HepG2 (cell line): ENCODE data around the gene PDHA2. TPM values are rescaled to one million over a fixed set of nuclear protein-coding genes. Genes with fewer than 3 reads are reported as not detected.

Experiments used
- ATAC-seq: fragments of 200-7000 bp; cut with Tn5 transposase; 3 replicates; pipeline ENCODE4 v1.9.1; 2020; ENCODE audit warnings: mild to moderate bottlenecking, moderate library complexity
- BruUV-seq: library from RNA; stranded (reverse); fragments of 400-500 nt; replicated peaks from 2 replicates; lab custom pipeline; 2021; lab: Mats Ljungman, UMichigan
- CTCF ChIA-PET: fragments of 300-600 bp; formaldehyde crosslinking; extraction: SDS; loops from one replicate; lab custom pipeline; 2021; ENCODE audit warnings: low total read pairs, inconsistent platforms, low intra/inter-chr PET ratio; lab: Yijun Ruan, JAX
- POLR2A ChIA-PET: fragments of 350-600 bp; sonication (Branson Sonifier 250); formaldehyde crosslinking; loops from one replicate; lab custom pipeline; 2020; ENCODE audit warnings: antibody characterized with exemption, inconsistent platforms; lab: Yijun Ruan, JAX
- DNase-seq: peaks from one replicate; pipeline ENCODE4 v3.0.0-alpha.2; 2015; ENCODE audit warnings: low spot score
- FAIRE-seq: peaks from 3 replicates; lab custom pipeline; 2011; peaks lifted over from hg19 to GRCh38; lab: Jason Lieb, UNC
- H2AFZ ChIP-seq: one replicate; pipeline ENCODE4 v1.6.1; 2011; ENCODE audit warnings: low read length, inconsistent platforms
- H3K27ac ChIP-seq: fragments of 300-600 bp; 3 replicates; pipeline ENCODE4 v1.8.0; 2011; ENCODE audit warnings: mixed run types, mild to moderate bottlenecking, mixed read lengths, low read length, inconsistent platforms; ENCODE audit not compliant: insufficient read depth; ENCODE audit errors: extremely low read length
- H3K27me3 ChIP-seq, 2 experiments: fragments of 200-600 bp in 1 of 2; 2 replicates in 1 of 2; 3 replicates in 1 of 2; pipeline versions ENCODE4 v1.6.0 to v1.8.0; 2011; ENCODE audit warnings: low read length in 2 of 2, mild to moderate bottlenecking in 2 of 2, moderate library complexity in 2 of 2, inconsistent platforms in 1 of 2; ENCODE audit not compliant: insufficient read depth in 2 of 2, control insufficient read depth in 1 of 2
- H3K36me3 ChIP-seq, 2 experiments: fragments of 200-600 bp in 1 of 2; replicated peaks in 1 of 2; 2 replicates in 1 of 2; 3 replicates in 1 of 2; pipeline versions ENCODE4 v1.5.1 to v1.8.0; 2011; ENCODE audit warnings: low read length in 2 of 2, inconsistent platforms in 1 of 2; ENCODE audit not compliant: insufficient read depth in 2 of 2, control insufficient read depth in 1 of 2
- H3K4me1 ChIP-seq: 2 replicates; pipeline ENCODE4 v1.5.1; 2012; ENCODE audit warnings: low read length, inconsistent platforms; ENCODE audit not compliant: insufficient read depth
- H3K4me2 ChIP-seq: 2 replicates; pipeline ENCODE4 v1.6.0; 2011; ENCODE audit warnings: low read depth, low read length, inconsistent platforms
- H3K4me3 ChIP-seq, 3 experiments: fragments of 200-600 bp in 1 of 3; sonication (generic), shearing (Covaris generic) in 1 of 3; replicated peaks in 1 of 3; 2 replicates each; pipeline ENCODE4 v1.5.1; 2011 to 2016; ENCODE audit warnings: low read length in 3 of 3, inconsistent platforms in 2 of 3, low read depth in 2 of 3, mild to moderate bottlenecking in 2 of 3, control low read depth in 1 of 3, mixed read lengths in 1 of 3; ENCODE audit not compliant: insufficient read depth in 1 of 3
- H3K79me2 ChIP-seq: one replicate; pipeline ENCODE4 v1.6.1; 2011; ENCODE audit warnings: low read length, inconsistent platforms; ENCODE audit not compliant: insufficient read depth
- H3K9ac ChIP-seq: 2 replicates; pipeline ENCODE4 v1.6.0; 2011; ENCODE audit warnings: mild to moderate bottlenecking, low read depth, low read length, inconsistent platforms; ENCODE audit not compliant: insufficient read depth
- H3K9me3 ChIP-seq: 2 replicates; pipeline ENCODE4 v1.5.1; 2012; ENCODE audit warnings: mild to moderate bottlenecking, low read length
- H4K20me1 ChIP-seq: 2 replicates; pipeline ENCODE4 v1.6.0; 2011; ENCODE audit warnings: inconsistent platforms, mild to moderate bottlenecking, low read length, moderate library complexity; ENCODE audit not compliant: insufficient read depth
- BORCS8-MEF2B ChIP-seq: sonication (generic); formaldehyde crosslinking; IDR thresholded peaks from 2 replicates; pipeline ENCODE4 v1.8.0; 2022; ENCODE audit warnings: mild to moderate bottlenecking, missing genetic modification reagents
- HDAC6 ChIP-seq: fragments of 200-600 bp; sonication (generic); IDR thresholded peaks from 2 replicates; pipeline ENCODE4 v1.7.0; 2017; ENCODE audit warnings: mild to moderate bottlenecking, antibody characterized with exemption, low read length, low read depth
- IKZF4 ChIP-seq: sonication (generic); formaldehyde crosslinking; IDR thresholded peaks from 2 replicates; pipeline ENCODE4 v1.5.1; 2020; ENCODE audit warnings: borderline replicate concordance, mild to moderate bottlenecking, low read depth, missing genetic modification reagents; ENCODE audit errors: not compliant biosample characterization
- KLF16 ChIP-seq, 2 experiments: sonication (generic) in 1 of 2; formaldehyde crosslinking in 1 of 2; IDR thresholded peaks; 2 replicates each; pipeline versions ENCODE4 v1.6.1 to v1.8.0; 2016 to 2023; ENCODE audit warnings: missing genetic modification reagents in 2 of 2, missing compliant biosample characterization in 1 of 2
- MXD4 ChIP-seq: IDR thresholded peaks from 2 replicates; pipeline ENCODE4 v1.6.1; 2016; ENCODE audit warnings: mild to moderate bottlenecking, missing biosample characterization, missing genetic modification reagents
- MZF1 ChIP-seq: sonication (generic); formaldehyde crosslinking; IDR thresholded peaks from 2 replicates; pipeline ENCODE4 v1.8.1; 2023; ENCODE audit warnings: mild to moderate bottlenecking, missing genetic modification reagents, borderline replicate concordance
- POLR2AphosphoS5 ChIP-seq: IDR thresholded peaks from 2 replicates; pipeline ENCODE4 v1.6.1; 2012; ENCODE audit warnings: low read depth, low read length
- STAT5B ChIP-seq: sonication (generic); formaldehyde crosslinking; IDR thresholded peaks from 2 replicates; pipeline ENCODE4 v1.4.0; 2020; ENCODE audit warnings: missing genetic modification reagents
- ZMYM3 ChIP-seq: sonication (generic); formaldehyde crosslinking; IDR thresholded peaks from 2 replicates; pipeline ENCODE4 v1.5.1; 2020; ENCODE audit warnings: mild to moderate bottlenecking, missing genetic modification reagents
- ZNF280B ChIP-seq: sonication (generic); formaldehyde crosslinking; IDR thresholded peaks from 2 replicates; pipeline ENCODE4 v1.5.0; 2020; ENCODE audit warnings: missing genetic modification reagents, mild to moderate bottlenecking, borderline replicate concordance
- ZNF292 ChIP-seq: sonication (generic); formaldehyde crosslinking; IDR thresholded peaks from 2 replicates; pipeline ENCODE4 v1.8.1; 2022; ENCODE audit warnings: mild to moderate bottlenecking, low read depth, missing genetic modification reagents, borderline replicate concordance
- ZNF446 ChIP-seq: sonication (generic); formaldehyde crosslinking; IDR thresholded peaks from 2 replicates; pipeline ENCODE4 v1.5.0; 2020; ENCODE audit warnings: mild to moderate bottlenecking, missing genetic modification reagents
- ZNF556 ChIP-seq: sonication (generic); formaldehyde crosslinking; IDR thresholded peaks from 2 replicates; pipeline ENCODE4 v1.4.0; 2020; ENCODE audit warnings: mild to moderate bottlenecking, missing genetic modification reagents, borderline replicate concordance
- ZSCAN20 ChIP-seq: sonication (generic); formaldehyde crosslinking; IDR thresholded peaks from 2 replicates; pipeline ENCODE4 v1.4.0; 2020; ENCODE audit warnings: missing genetic modification reagents, mild to moderate bottlenecking, borderline replicate concordance
- WGBS: methylation state at CpG from one replicate; pipeline ENCODE4 v1.1.6; 2017; ENCODE audit warnings: low lambda C conversion rate; 5-methylcytosine and 5-hydroxymethylcytosine counted together
- in situ Hi-C: cut with HindIII; loops from 2 replicates; pipeline ENCODE4 v1.10.0; 2017; ENCODE audit warnings: low pct_unique_long_range_greater_than_20kb; ENCODE audit not compliant: extremely low pct_ligation_motif_present
- intact Hi-C: fragments of 100-400 bp; cut with micrococcal nuclease; formaldehyde crosslinking; loops from one replicate; pipeline ENCODE4 v1.10.0; 2022; ENCODE audit not compliant: unreplicated experiment
- polyA plus RNA-seq, 8 experiments: library from polyadenylated mRNA; depleted of rRNA in 3 of 8; stranded (reverse) in 7 of 8; unstranded in 1 of 8; fragments of >200 nt; fragmentation: Illumina TruSeq in 4 of 8; extraction: Trizol in 4 of 8; gene quantifications; 2 replicates each; pipeline versions ENCODE4 v1.2.1 to v1.2.3, GENCODE V29; 2011 to 2016; ENCODE audit warnings: low read depth in 4 of 8, missing spikeins in 1 of 8, mixed read lengths in 1 of 8; ENCODE audit not compliant: insufficient read depth in 1 of 8
- total RNA-seq, 5 experiments: library from RNA; depleted of rRNA; stranded (reverse); fragments of >200 nt; fragmentation: Illumina TruSeq; extraction: Trizol; gene quantifications; 2 replicates each; pipeline ENCODE4 v1.2.3, GENCODE V29; 2016; ENCODE audit warnings: low read depth in 1 of 5
- TF ChIP-seq, protein P1 (sequence below): sonication (generic); formaldehyde crosslinking; IDR thresholded peaks from 2 replicates; pipeline ENCODE4 v1.4.0; 2020; ENCODE audit warnings: missing genetic modification reagents, borderline replicate concordance

Gene PDHA2
- total and polyA plus RNA-seq, 2 of the 13 experiments (the other 11 are each of a cell fraction or from before 2014, with no cell fraction given): not detected

DNA sequence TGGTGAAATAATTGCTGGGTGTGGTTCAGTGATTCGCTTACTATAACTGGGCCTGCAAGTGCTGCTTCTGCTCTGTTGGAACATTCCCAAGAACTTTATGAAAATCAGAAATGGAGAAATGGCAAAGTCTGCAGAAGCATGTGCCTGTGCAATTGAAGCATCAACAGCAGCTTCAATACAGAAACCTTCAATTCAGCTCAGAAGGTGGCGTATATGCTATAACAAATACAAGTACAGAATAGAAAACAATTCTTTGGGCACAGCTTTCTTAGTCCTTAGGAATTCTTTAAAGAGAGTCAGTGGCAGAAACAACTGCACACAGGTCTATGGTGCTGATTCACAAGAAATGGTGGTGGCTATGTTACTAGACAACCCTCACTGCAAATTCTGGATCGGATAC, 18.0 kb upstream of the PDHA2 start:
- CTCF ChIA-PET: no interaction called here
- in situ Hi-C loops: no loop called here

More for the DNA sequence above, 18.0 kb upstream of the PDHA2 start:
- Histone ChIP-seq H4K20me1 (no peaks in the 10 kb centered on the region), H3K79me2 (no peaks in the 10 kb centered on the region), H3K9ac (no peak overlapping the region), H3K27ac (no peak overlapping the region), H3K36me3 (no peaks in the 10 kb centered on the region), H3K4me1 (no peaks in the 10 kb centered on the region), H3K4me2 (no peak overlapping the region), H3K27me3 (no peaks in the 10 kb centered on the region), H2AFZ (no peak overlapping the region), H3K4me3 (no peak overlapping the region), H3K9me3 (peaks cover 45% of the 10 kb centered on the region)
- BruUV-seq: no TSS peak
- POLR2A ChIA-PET: no interaction called here
- 4% methylated on average over 3 of the region's 3 CpGs for WGBS
- intact Hi-C loops: no loop called here
- DNase-seq (no peak), ATAC-seq (no peak), FAIRE-seq (no peak)
- TF ChIP-seq ZSCAN20 (no peak), POLR2AphosphoS5 (no peak), ZNF446 (CRISPR knock-in tag) (no peak), IKZF4 (CRISPR knock-in tag) (no peak), MZF1 (CRISPR knock-in tag) (no peak), ZMYM3 (CRISPR knock-in tag) (no peak), MXD4 (CRISPR knock-in tag) (no peak), HDAC6 (no peak), ZNF556 (CRISPR knock-in tag) (no peak), ZNF292 (CRISPR knock-in tag) (no peak), BORCS8-MEF2B (CRISPR knock-in tag) (no peak), ZNF280B (CRISPR knock-in tag) (no peak), KLF16 (CRISPR knock-in tag; IDR thresholded peaks at IDR 0.05) (no peak), STAT5B (no peak)
- TF ChIP-seq, protein P1, sequence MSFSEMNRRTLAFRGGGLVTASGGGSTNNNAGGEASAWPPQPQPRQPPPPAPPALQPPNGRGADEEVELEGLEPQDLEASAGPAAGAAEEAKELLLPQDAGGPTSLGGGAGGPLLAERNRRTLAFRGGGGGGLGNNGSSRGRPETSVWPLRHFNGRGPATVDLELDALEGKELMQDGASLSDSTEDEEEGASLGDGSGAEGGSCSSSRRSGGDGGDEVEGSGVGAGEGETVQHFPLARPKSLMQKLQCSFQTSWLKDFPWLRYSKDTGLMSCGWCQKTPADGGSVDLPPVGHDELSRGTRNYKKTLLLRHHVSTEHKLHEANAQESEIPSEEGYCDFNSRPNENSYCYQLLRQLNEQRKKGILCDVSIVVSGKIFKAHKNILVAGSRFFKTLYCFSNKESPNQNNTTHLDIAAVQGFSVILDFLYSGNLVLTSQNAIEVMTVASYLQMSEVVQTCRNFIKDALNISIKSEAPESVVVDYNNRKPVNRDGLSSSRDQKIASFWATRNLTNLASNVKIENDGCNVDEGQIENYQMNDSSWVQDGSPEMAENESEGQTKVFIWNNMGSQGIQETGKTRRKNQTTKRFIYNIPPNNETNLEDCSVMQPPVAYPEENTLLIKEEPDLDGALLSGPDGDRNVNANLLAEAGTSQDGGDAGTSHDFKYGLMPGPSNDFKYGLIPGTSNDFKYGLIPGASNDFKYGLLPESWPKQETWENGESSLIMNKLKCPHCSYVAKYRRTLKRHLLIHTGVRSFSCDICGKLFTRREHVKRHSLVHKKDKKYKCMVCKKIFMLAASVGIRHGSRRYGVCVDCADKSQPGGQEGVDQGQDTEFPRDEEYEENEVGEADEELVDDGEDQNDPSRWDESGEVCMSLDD: no peak
